NCI-H748 treated with DMSO at 0.1 percent for 48 hours (cell line): ENCODE results near the gene CRCP.
A peak's percentile ranks its signal among the peaks of the same experiment; 100 is the strongest.
"Not testable (repeated sequence)": the region's sequence is repeated elsewhere in the genome, so short reads cannot be mapped to it uniquely, and the experiment has no call there.

Source experiments
- DNase-seq: peaks from one replicate; lab custom pipeline; 2025; lab: John Stamatoyannopoulos, UW

Gene CRCP

GRCh38 chr7:66156035-66156434 is 41.4 kb downstream of the CRCP start:
- not testable (repeated sequence) for DNase-seq

GRCh38 chr7:66157060-66157459 is 42.4 kb downstream of the CRCP start:
- DNase-seq, result no peak

- DNase-seq, result no peak
These were observed 48.0 kb downstream of the CRCP start for GRCh38 chr7:66162622-66163021.

- DNase-seq, result no peak
These were observed 48.6 kb downstream of the CRCP start for GRCh38 chr7:66163186-66163610.

- DNase-seq, result no peak
These were observed 49.7 kb downstream of the CRCP start for GRCh38 chr7:66164356-66164755.

GRCh38 chr7:66167773-66168387 is 53.2 kb downstream of the CRCP start:
- peak; percentile 71 for DNase-seq

GRCh38 chr7:66169616-66170015 is 55.0 kb downstream of the CRCP start:
- no peak for DNase-seq

- no peak for DNase-seq
These were observed 55.9 kb downstream of the CRCP start for GRCh38 chr7:66170309-66171231.

- not testable (repeated sequence) for DNase-seq
These were observed 58.1 kb downstream of the CRCP start for GRCh38 chr7:66172536-66173401.

- DNase-seq, result no peak
These were observed 59.2 kb downstream of the CRCP start for GRCh38 chr7:66173856-66174255.

GRCh38 chr7:66175006-66175405 is 60.4 kb downstream of the CRCP start:
- DNase-seq, result not testable (repeated sequence)

GRCh38 chr7:66176914-66177313 is 62.3 kb downstream of the CRCP start:
- no peak for DNase-seq

GRCh38 chr7:66178258-66178657 is 63.6 kb downstream of the CRCP start:
- no peak for DNase-seq

GRCh38 chr7:66181329-66181728 is 66.7 kb downstream of the CRCP start:
- DNase-seq, result no peak

GRCh38 chr7:66181845-66182244 is 67.2 kb downstream of the CRCP start:
- no peak for DNase-seq

GRCh38 chr7:66182920-66183319 is 68.3 kb downstream of the CRCP start:
- no peak for DNase-seq

GRCh38 chr7:66183700-66184099 is 69.1 kb downstream of the CRCP start:
- DNase-seq, result no peak

GRCh38 chr7:66185680-66186187 is 71.1 kb downstream of the CRCP start:
- DNase-seq, result no peak

- DNase-seq, result no peak
These were observed 72.3 kb downstream of the CRCP start for GRCh38 chr7:66186991-66187390.

GRCh38 chr7:66187905-66188304 is 73.3 kb downstream of the CRCP start:
- no peak for DNase-seq

- no peak for DNase-seq
These were observed 74.0 kb downstream of the CRCP start for GRCh38 chr7:66188645-66189044.
